GM19099 (cell line): ENCODE measurements around the gene ABLIM1.

Experiments
- POLR2A ChIP-seq: IDR thresholded peaks from 3 replicates; pipeline ENCODE4 v1.6.1; 2011; ENCODE audit warnings: low read depth; ENCODE audit not compliant: insufficient read length; ENCODE audit errors: extremely low read depth

The ABLIM1 gene

GRCh38 chr10:114643158-114643557 lies 14.9 kb downstream of the ABLIM1 start:
- no peak for TF ChIP-seq POLR2A

DNA sequence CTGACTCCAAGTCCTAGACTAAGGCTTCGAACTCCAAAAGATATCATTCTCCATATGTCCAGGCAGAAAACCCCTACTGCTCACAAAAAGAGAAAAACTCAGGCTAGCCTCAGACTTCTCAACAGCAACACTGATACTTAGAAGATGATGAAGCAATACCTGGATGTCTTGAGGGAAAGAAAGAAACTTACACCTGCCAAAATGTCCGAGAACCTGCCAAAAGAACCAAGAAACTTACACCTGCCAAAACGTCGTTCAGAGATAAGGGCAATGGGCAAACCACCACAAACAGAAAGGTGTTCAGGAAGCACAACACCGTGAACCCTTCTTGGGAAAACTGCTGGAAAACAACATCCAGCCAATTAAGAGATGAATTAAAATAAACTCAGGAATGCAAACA lies 15.3 kb downstream of the ABLIM1 start:
- TF ChIP-seq POLR2A, result no peak

GRCh38 chr10:114638821-114639625 lies 19.1 kb downstream of the ABLIM1 start:
- no peak for TF ChIP-seq POLR2A

GRCh38 chr10:114635797-114636550 lies 22.1 kb downstream of the ABLIM1 start:
- no peak for TF ChIP-seq POLR2A

DNA sequence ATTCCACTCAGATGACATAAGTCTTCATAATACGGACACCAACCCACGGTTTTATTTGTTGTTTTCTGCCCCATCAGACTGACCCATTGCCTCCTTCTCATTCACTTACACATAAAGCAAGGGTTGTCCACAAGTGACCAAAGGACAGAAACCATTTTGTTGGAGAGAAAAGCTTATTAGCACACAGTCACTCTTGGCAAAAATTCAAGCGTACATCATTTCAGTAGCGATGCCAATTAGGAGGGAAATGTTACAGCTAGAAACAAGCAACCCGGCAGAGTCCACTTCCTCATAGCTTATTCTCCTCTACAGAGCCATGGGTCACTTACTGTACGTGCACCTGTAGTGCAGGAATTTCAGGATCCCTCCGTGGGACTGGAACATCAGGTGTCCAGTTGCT lies 23.0 kb downstream of the ABLIM1 start:
- no peak for TF ChIP-seq POLR2A

DNA sequence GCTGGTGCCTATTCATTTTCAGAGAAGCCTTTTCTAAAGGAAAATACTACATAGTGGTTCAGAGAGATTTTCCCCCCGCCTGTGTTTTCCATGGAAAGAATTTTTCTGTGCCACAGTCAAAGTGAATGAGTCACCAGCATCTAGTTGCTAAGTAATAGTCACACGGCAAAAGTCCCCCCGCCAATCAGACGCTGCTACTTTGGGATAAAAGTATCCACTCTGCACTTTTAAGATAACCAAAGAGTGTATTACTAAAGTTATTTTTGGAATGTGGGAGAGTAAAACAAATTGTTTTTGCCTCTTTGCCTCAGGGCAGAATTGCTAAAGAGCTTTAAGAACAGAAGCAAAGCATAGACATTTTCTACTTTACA lies 23.5 kb downstream of the ABLIM1 start:
- no peak for TF ChIP-seq POLR2A

DNA sequence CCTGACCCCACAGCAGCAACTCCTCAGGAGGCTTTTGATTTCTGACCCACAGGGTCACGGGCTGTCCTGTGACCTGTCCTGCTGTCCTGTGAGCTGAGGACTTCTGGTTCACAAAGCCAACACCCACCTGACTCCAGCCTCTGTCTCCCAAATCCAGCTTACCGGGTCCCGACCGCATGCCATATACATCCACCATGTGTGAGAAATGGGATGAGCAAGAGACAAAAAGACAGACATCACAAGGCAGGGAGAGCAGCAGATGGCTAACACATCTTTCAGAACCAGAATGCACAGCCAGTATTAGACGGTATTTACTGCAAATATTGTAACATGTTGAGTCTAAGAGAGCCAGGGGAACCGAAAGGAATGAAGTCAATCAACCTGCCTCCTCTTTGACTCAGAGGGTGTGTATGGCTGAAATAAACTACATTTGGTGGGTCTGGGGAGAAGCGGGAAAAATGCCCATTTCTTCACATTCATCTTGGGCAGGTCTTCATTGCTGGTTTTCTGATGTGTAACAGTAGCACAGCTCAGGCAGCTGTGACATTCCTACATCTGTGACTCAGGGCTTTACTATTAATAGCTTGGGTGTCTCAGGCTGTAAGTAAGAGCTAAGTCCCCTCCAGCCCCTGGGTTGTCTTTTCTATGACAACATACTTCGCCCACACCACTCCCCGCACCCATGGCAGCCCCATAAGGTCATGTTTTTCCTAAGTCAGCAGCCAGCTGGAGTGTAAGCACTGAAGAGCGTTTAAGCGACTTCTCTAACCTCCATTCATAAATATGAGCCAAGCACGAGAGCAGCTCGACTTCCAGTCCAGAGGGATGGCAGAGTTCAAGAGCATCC lies 25.0 kb downstream of the ABLIM1 start:
- no peak for TF ChIP-seq POLR2A

DNA sequence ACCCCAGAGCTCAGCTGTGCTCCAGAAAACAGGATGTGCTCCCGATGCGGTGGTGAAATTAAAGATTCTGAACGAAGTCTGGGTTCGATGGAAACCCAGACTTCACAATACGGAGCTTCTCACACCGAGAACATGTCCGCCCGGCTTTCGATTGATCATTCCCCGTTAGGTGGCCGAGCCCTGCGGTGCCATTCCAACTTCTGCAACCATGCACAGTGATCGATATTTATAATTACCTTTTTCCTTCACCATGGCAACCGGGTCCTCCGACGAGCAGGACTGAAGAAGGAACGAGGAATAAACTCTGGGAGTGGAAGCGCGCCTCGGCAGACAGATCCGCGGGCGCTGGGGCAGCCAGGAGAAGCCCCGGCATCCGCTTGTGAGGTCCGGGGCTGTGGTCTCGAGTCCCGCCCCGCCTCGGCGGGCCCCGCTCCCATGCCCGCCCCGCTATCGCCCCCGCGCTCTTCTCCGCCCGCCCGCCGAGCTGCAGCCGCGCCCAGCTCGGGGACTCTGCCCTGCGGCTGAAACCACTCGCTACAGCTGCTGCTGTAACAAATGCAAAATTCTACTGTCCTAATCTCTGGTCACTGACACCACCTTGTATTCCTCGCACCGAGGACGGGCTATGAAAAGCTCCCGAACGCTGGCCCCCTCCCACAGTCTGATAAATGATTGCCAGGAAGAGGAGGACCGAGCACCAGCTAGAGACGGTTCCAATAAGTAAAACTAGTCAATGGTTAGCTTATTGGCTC lies 26.2 kb downstream of the ABLIM1 start:
- no peak for TF ChIP-seq POLR2A

GRCh38 chr10:114631090-114631665 lies 26.9 kb downstream of the ABLIM1 start:
- TF ChIP-seq POLR2A, result no peak

DNA sequence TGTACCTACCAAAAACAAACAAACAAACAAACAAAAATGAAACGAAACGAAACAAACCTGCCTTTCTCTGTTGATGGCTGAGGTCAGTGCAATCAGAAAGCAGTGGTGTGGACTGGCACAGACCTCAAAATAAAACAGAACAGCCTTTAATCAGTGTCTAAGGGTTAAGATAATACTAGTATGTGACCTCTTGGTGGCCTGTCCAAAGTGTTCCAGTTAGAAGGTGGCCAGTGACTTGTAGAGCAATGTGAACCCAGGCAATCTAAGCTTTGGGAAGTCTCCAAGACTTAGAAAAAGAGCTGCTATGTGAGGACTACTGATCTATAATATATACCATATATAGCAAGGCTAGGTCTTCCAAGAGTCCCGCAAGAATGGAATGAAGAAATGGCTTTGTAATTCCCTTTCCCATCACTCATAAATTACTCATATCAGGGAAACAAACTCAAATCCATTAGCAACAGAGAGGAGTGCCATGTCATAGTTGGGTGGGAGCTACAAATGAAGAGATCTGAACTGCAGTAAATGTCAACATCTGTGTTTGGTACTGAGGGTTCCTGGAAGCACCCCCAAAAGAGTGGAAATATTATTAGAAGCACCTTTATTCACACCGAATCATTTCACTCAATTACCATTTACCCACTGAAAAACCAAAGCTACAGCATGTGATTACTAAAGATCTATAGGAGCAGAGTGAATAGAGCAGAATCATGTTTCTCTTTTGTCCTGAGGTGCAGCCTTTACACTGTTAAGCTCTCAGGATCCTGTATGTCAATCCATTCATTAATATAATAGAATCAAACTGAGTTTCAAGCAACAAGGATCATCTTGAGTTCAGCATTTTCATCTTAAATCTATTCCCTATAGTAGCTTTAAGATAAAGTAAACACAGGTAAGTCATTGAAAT lies 28.0 kb downstream of the ABLIM1 start:
- TF ChIP-seq POLR2A, result no peak

GRCh38 chr10:114629083-114629823 lies 28.8 kb downstream of the ABLIM1 start:
- no peak for TF ChIP-seq POLR2A

GRCh38 chr10:114628106-114628505 lies 30.0 kb downstream of the ABLIM1 start:
- TF ChIP-seq POLR2A, result no peak

DNA sequence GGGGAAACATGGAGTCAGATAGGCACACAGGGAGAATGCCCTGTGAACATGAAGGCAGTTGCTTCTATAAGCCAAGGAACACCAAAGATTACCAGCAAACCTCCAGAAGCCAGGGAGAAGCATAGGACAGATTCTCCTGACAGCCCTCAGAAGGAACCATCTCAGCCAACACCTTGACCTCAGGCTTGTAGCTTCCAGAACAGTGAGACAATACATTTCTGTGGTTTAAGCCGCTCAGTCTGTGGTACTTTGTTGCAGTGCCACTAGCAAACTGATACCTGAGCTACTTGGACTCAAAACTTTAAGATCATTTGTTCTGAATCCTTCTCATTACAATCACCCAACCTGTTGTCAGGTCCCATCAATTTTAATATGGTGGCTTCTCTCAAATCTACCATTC lies 31.2 kb downstream of the ABLIM1 start:
- TF ChIP-seq POLR2A, result no peak
